HepG2 (cell line): Measurements from ENCODE around the gene LRBA. TPM values are rescaled to one million over a fixed set of nuclear protein-coding genes. Genes with fewer than 3 reads are reported as not detected.

Experiments used
- CBFB ChIP-seq: sonication (generic); formaldehyde crosslinking; IDR thresholded peaks from 2 replicates; pipeline ENCODE4 v1.4.0; 2020; ENCODE audit warnings: missing genetic modification reagents
- CREB1 ChIP-seq, 2 experiments: fragments of 450-650 bp in 1 of 2; IDR thresholded peaks; 2 replicates each; pipeline ENCODE4 v1.6.1; 2016 to 2017; ENCODE audit warnings: control low read depth in 1 of 2, mild to moderate bottlenecking in 1 of 2, missing compliant biosample characterization in 1 of 2, missing genetic modification characterization in 1 of 2
- ERF ChIP-seq: IDR thresholded peaks from 2 replicates; pipeline ENCODE4 v1.6.1; 2018; ENCODE audit warnings: missing biosample characterization, missing genetic modification reagents
- FOXP1 ChIP-seq, 2 experiments: fragments of 450-650 bp in 1 of 2; IDR thresholded peaks; 2 replicates each; pipeline ENCODE4 v1.6.1; 2017 to 2018; ENCODE audit warnings: antibody characterized with exemption in 1 of 2
- IRX3 ChIP-seq: sonication (generic); formaldehyde crosslinking; IDR thresholded peaks from 2 replicates; pipeline ENCODE4 v1.8.1; 2023; ENCODE audit warnings: mild to moderate bottlenecking, low read depth, missing genetic modification reagents, borderline replicate concordance
- NCOR1 ChIP-seq: fragments of 200-600 bp; sonication (generic); IDR thresholded peaks from 2 replicates; pipeline ENCODE4 v1.7.0; 2017; ENCODE audit warnings: antibody characterized with exemption, low read length, borderline replicate concordance
- SMAD1 ChIP-seq: sonication (generic); formaldehyde crosslinking; IDR thresholded peaks from 2 replicates; pipeline ENCODE4 v1.4.0; 2020; ENCODE audit warnings: missing genetic modification reagents, low read depth, mild to moderate bottlenecking, borderline replicate concordance
- polyA plus RNA-seq, 8 experiments: library from polyadenylated mRNA; depleted of rRNA in 3 of 8; stranded (reverse) in 7 of 8; unstranded in 1 of 8; fragments of >200 nt; fragmentation: Illumina TruSeq in 4 of 8; extraction: Trizol in 4 of 8; gene quantifications; 2 replicates each; pipeline versions ENCODE4 v1.2.1 to v1.2.3, GENCODE V29; 2011 to 2016; ENCODE audit warnings: low read depth in 4 of 8, missing spikeins in 1 of 8, mixed read lengths in 1 of 8; ENCODE audit not compliant: insufficient read depth in 1 of 8
- total RNA-seq, 5 experiments: library from RNA; depleted of rRNA; stranded (reverse); fragments of >200 nt; fragmentation: Illumina TruSeq; extraction: Trizol; gene quantifications; 2 replicates each; pipeline ENCODE4 v1.2.3, GENCODE V29; 2016; ENCODE audit warnings: low read depth in 1 of 5
- TF ChIP-seq, protein P1 (sequence below): sonication (generic); formaldehyde crosslinking; IDR thresholded peaks from 2 replicates; pipeline ENCODE4 v1.4.0; 2020; ENCODE audit warnings: missing genetic modification reagents, mild to moderate bottlenecking, borderline replicate concordance
- TF ChIP-seq, protein P2 (sequence below): sonication (generic); formaldehyde crosslinking; IDR thresholded peaks from 2 replicates; pipeline ENCODE4 v1.4.0; 2020; ENCODE audit warnings: low read depth, missing genetic modification reagents
- TF ChIP-seq, protein P3 (sequence below): sonication (generic); formaldehyde crosslinking; IDR thresholded peaks from 2 replicates; pipeline ENCODE4 v1.5.1; 2020; ENCODE audit warnings: mild to moderate bottlenecking, missing genetic modification reagents, borderline replicate concordance
- TF ChIP-seq, protein P4 (sequence below): sonication (generic); formaldehyde crosslinking; conservative IDR thresholded peaks from 2 replicates; pipeline ENCODE4 v1.4.0; 2020; ENCODE audit warnings: mild to moderate bottlenecking, missing genetic modification reagents, moderate library complexity

The LRBA gene
- total and polyA plus RNA-seq, 2 of the 13 experiments (the other 11 are each of a cell fraction or from before 2014, with no cell fraction given), result 21.0 to 37.2 TPM

DNA sequence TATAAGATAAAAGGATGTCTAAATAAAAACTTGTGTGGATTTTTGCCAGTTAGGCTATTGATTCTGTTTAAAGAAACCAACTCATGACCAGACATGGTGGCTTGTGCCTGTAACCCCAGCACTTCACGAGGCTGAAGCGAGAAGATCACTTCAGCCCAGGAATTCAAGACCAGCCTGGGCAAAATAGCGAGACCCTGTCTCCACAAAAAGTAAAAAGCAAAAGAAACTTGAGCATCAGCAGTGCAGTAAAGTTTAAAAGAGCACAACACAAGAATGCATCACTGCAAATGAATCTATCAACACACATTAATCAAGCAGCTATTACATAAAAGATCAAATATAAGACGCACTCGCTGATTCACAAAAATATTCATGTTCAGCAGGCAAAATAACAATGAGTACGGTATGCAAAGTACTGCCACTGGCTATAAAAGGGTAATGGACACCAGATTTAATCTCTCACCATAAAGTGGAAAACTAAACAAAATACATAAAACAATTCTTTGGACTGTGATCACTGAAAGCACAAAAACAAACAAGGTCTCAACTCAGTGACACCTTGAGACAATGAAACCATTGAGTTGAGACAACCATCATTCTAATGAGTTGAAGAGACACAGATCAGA, 41.3 kb downstream of the LRBA start (continued):
- TF ChIP-seq, protein P1, sequence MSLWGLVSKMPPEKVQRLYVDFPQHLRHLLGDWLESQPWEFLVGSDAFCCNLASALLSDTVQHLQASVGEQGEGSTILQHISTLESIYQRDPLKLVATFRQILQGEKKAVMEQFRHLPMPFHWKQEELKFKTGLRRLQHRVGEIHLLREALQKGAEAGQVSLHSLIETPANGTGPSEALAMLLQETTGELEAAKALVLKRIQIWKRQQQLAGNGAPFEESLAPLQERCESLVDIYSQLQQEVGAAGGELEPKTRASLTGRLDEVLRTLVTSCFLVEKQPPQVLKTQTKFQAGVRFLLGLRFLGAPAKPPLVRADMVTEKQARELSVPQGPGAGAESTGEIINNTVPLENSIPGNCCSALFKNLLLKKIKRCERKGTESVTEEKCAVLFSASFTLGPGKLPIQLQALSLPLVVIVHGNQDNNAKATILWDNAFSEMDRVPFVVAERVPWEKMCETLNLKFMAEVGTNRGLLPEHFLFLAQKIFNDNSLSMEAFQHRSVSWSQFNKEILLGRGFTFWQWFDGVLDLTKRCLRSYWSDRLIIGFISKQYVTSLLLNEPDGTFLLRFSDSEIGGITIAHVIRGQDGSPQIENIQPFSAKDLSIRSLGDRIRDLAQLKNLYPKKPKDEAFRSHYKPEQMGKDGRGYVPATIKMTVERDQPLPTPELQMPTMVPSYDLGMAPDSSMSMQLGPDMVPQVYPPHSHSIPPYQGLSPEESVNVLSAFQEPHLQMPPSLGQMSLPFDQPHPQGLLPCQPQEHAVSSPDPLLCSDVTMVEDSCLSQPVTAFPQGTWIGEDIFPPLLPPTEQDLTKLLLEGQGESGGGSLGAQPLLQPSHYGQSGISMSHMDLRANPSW (CRISPR knock-in tag), result 0 out of 2 replicates have a peak, but pooled peaks have one; percentile 48
- no peak for TF ChIP-seq ERF (CRISPR knock-in tag)
- TF ChIP-seq, protein P2, sequence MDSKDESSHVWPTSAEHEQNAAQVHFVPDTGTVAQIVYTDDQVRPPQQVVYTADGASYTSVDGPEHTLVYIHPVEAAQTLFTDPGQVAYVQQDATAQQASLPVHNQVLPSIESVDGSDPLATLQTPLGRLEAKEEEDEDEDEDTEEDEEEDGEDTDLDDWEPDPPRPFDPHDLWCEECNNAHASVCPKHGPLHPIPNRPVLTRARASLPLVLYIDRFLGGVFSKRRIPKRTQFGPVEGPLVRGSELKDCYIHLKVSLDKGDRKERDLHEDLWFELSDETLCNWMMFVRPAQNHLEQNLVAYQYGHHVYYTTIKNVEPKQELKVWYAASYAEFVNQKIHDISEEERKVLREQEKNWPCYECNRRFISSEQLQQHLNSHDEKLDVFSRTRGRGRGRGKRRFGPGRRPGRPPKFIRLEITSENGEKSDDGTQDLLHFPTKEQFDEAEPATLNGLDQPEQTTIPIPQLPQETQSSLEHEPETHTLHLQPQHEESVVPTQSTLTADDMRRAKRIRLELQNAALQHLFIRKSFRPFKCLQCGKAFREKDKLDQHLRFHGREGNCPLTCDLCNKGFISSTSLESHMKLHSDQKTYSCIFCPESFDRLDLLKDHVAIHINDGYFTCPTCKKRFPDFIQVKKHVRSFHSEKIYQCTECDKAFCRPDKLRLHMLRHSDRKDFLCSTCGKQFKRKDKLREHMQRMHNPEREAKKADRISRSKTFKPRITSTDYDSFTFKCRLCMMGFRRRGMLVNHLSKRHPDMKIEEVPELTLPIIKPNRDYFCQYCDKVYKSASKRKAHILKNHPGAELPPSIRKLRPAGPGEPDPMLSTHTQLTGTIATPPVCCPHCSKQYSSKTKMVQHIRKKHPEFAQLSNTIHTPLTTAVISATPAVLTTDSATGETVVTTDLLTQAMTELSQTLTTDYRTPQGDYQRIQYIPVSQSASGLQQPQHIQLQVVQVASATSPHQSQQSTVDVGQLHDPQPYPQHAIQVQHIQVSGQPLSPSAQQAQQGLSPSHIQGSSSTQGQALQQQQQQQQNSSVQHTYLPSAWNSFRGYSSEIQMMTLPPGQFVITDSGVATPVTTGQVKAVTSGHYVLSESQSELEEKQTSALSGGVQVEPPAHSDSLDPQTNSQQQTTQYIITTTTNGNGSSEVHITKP (CRISPR knock-in tag), result no peak
- TF ChIP-seq, protein P3, sequence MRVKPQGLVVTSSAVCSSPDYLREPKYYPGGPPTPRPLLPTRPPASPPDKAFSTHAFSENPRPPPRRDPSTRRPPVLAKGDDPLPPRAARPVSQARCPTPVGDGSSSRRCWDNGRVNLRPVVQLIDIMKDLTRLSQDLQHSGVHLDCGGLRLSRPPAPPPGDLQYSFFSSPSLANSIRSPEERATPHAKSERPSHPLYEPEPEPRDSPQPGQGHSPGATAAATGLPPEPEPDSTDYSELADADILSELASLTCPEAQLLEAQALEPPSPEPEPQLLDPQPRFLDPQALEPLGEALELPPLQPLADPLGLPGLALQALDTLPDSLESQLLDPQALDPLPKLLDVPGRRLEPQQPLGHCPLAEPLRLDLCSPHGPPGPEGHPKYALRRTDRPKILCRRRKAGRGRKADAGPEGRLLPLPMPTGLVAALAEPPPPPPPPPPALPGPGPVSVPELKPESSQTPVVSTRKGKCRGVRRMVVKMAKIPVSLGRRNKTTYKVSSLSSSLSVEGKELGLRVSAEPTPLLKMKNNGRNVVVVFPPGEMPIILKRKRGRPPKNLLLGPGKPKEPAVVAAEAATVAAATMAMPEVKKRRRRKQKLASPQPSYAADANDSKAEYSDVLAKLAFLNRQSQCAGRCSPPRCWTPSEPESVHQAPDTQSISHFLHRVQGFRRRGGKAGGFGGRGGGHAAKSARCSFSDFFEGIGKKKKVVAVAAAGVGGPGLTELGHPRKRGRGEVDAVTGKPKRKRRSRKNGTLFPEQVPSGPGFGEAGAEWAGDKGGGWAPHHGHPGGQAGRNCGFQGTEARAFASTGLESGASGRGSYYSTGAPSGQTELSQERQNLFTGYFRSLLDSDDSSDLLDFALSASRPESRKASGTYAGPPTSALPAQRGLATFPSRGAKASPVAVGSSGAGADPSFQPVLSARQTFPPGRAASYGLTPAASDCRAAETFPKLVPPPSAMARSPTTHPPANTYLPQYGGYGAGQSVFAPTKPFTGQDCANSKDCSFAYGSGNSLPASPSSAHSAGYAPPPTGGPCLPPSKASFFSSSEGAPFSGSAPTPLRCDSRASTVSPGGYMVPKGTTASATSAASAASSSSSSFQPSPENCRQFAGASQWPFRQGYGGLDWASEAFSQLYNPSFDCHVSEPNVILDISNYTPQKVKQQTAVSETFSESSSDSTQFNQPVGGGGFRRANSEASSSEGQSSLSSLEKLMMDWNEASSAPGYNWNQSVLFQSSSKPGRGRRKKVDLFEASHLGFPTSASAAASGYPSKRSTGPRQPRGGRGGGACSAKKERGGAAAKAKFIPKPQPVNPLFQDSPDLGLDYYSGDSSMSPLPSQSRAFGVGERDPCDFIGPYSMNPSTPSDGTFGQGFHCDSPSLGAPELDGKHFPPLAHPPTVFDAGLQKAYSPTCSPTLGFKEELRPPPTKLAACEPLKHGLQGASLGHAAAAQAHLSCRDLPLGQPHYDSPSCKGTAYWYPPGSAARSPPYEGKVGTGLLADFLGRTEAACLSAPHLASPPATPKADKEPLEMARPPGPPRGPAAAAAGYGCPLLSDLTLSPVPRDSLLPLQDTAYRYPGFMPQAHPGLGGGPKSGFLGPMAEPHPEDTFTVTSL, result peak; percentile 39; the same call in 1 of the 2 replicates
- no peak for TF ChIP-seq CBFB (CRISPR knock-in tag)
- peak; percentile 41; the same call in 1 of the 2 replicates for TF ChIP-seq FOXP1 (IDR thresholded peaks at IDR 0.05)
- TF ChIP-seq FOXP1 (CRISPR knock-in tag; IDR thresholded peaks at IDR 0.05), result peak; percentile 76
- TF ChIP-seq IRX3 (CRISPR knock-in tag), result no peak
- TF ChIP-seq CREB1 (IDR thresholded peaks at IDR 0.05), result no peak
- 0 out of 2 replicates have a peak, but pooled peaks have one; percentile 44 for TF ChIP-seq CREB1 (CRISPR knock-in tag; IDR thresholded peaks at IDR 0.05)
- no peak for TF ChIP-seq SMAD1 (CRISPR knock-in tag)
- TF ChIP-seq, protein P4, sequence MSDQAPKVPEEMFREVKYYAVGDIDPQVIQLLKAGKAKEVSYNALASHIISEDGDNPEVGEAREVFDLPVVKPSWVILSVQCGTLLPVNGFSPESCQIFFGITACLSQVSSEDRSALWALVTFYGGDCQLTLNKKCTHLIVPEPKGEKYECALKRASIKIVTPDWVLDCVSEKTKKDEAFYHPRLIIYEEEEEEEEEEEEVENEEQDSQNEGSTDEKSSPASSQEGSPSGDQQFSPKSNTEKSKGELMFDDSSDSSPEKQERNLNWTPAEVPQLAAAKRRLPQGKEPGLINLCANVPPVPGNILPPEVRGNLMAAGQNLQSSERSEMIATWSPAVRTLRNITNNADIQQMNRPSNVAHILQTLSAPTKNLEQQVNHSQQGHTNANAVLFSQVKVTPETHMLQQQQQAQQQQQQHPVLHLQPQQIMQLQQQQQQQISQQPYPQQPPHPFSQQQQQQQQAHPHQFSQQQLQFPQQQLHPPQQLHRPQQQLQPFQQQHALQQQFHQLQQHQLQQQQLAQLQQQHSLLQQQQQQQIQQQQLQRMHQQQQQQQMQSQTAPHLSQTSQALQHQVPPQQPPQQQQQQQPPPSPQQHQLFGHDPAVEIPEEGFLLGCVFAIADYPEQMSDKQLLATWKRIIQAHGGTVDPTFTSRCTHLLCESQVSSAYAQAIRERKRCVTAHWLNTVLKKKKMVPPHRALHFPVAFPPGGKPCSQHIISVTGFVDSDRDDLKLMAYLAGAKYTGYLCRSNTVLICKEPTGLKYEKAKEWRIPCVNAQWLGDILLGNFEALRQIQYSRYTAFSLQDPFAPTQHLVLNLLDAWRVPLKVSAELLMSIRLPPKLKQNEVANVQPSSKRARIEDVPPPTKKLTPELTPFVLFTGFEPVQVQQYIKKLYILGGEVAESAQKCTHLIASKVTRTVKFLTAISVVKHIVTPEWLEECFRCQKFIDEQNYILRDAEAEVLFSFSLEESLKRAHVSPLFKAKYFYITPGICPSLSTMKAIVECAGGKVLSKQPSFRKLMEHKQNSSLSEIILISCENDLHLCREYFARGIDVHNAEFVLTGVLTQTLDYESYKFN (CRISPR knock-in tag), result peak; percentile 78
- peak; percentile 63; the same call in 1 of the 2 replicates for TF ChIP-seq NCOR1
